Hepatocyte (in vitro differentiated cells): ENCODE data around the gene CKAP2. TPM values are rescaled to one million over a fixed set of nuclear protein-coding genes. Genes with fewer than 3 reads are reported as not detected.
A peak's percentile ranks its signal among the peaks of the same experiment; 100 is the strongest.

Experiments used
- DNase-seq: peaks from one replicate; pipeline ENCODE4 v3.0.0-alpha.2; 2016; ENCODE audit warnings: low spot score
- H2AFZ ChIP-seq: fragments of 200-600 bp; sonication (generic); 2 replicates; pipeline ENCODE4 v1.6.0; 2016; ENCODE audit warnings: antibody characterized with exemption, mild to moderate bottlenecking
- H3K27ac ChIP-seq: fragments of 200-600 bp; sonication (generic); 2 replicates; pipeline ENCODE4 v1.5.1; 2016; ENCODE audit warnings: mild to moderate bottlenecking
- H3K27me3 ChIP-seq: fragments of 200-600 bp; sonication (generic); 2 replicates; pipeline ENCODE4 v1.6.1; 2016
- H3K36me3 ChIP-seq: fragments of 200-600 bp; sonication (generic); replicated peaks from 2 replicates; pipeline ENCODE4 v1.5.1; 2016; ENCODE audit warnings: low read depth; ENCODE audit not compliant: insufficient read depth
- H3K4me1 ChIP-seq: fragments of 200-600 bp; sonication (generic); 2 replicates; pipeline ENCODE4 v1.5.1; 2016; ENCODE audit warnings: mild to moderate bottlenecking, moderate library complexity; ENCODE audit not compliant: insufficient read depth
- H3K4me2 ChIP-seq: fragments of 200-600 bp; sonication (generic); 2 replicates; pipeline ENCODE4 v1.6.0; 2016
- H3K4me3 ChIP-seq: fragments of 200-600 bp; sonication (generic); 2 replicates; pipeline ENCODE4 v1.5.1; 2016; ENCODE audit warnings: mild to moderate bottlenecking
- H3K79me2 ChIP-seq: fragments of 200-600 bp; sonication (generic); 2 replicates; pipeline ENCODE4 v1.6.0; 2017; ENCODE audit warnings: mild to moderate bottlenecking
- H3K9me2 ChIP-seq: fragments of 200-600 bp; sonication (generic); replicated peaks from 2 replicates; pipeline ENCODE4 v1.6.0; 2017; ENCODE audit warnings: mild to moderate bottlenecking; ENCODE audit not compliant: insufficient read depth
- H3K9me3 ChIP-seq: fragments of 200-600 bp; sonication (generic); 2 replicates; pipeline ENCODE4 v1.5.1; 2016; ENCODE audit warnings: low read depth, mild to moderate bottlenecking
- H4K20me1 ChIP-seq: fragments of 200-600 bp; sonication (generic); 2 replicates; pipeline ENCODE4 v1.6.0; 2016; ENCODE audit warnings: mild to moderate bottlenecking; ENCODE audit not compliant: insufficient read depth, poor library complexity, severe bottlenecking
- CTCF ChIP-seq: fragments of 200-600 bp; sonication (generic); IDR thresholded peaks from 2 replicates; pipeline ENCODE4 v1.5.1; 2016; ENCODE audit warnings: antibody characterized with exemption, mild to moderate bottlenecking; ENCODE audit not compliant: poor library complexity
- EZH2 ChIP-seq: fragments of 200-600 bp; sonication (generic); IDR thresholded peaks from 2 replicates; pipeline ENCODE4 v1.6.1; 2016; ENCODE audit warnings: antibody characterized with exemption, mild to moderate bottlenecking, borderline replicate concordance
- EZH2phosphoT487 ChIP-seq: fragments of 200-600 bp; sonication (generic); IDR thresholded peaks from one replicate; pipeline ENCODE4 v1.6.1; 2018; ENCODE audit warnings: antibody characterized with exemption, mild to moderate bottlenecking, low read depth, moderate library complexity; ENCODE audit not compliant: unreplicated experiment, severe bottlenecking
- WGBS: methylation state at CpG from one replicate; pipeline ENCODE4 v1.1.6; 2016; ENCODE audit warnings: low lambda C conversion rate; ENCODE audit errors: missing lambda C conversion rate; 5-methylcytosine and 5-hydroxymethylcytosine counted together
- polyA plus RNA-seq: library from polyadenylated mRNA; unstranded; fragments of >200 nt; fragmentation: Nextera tagmentation; extraction: Ambion mirVana; gene quantifications from 2 replicates; pipeline ENCODE4 v1.2.1, GENCODE V29; 2016
- total RNA-seq: library from RNA; depleted of rRNA; stranded (reverse); fragments of >200 nt; gene quantifications from 2 replicates; pipeline ENCODE4 v1.2.3, GENCODE V29; 2014

Gene CKAP2
- total and polyA plus RNA-seq, 2 experiments from 2014 or later: 15.3 to 20.7 TPM

- Histone ChIP-seq H3K27me3 (no peaks in the 10 kb centered on the region), H4K20me1 (peaks cover 28% of the 10 kb centered on the region), H3K4me3 (no peak overlapping the region), H3K4me2 (peak overlapping the region; percentile 73), H3K36me3 (no peaks in the 10 kb centered on the region), H3K27ac (no peak overlapping the region), H2AFZ (no peak overlapping the region), H3K9me3 (no peaks in the 10 kb centered on the region), H3K4me1 (peaks cover 14% of the 10 kb centered on the region), H3K79me2 (peaks cover 65% of the 10 kb centered on the region), H3K9me2 (no peaks in the 10 kb centered on the region)
- no peak for DNase-seq
- 81% methylated on average over 5 of the region's 5 CpGs for WGBS
- no peak for TF ChIP-seq CTCF
- TF ChIP-seq EZH2phosphoT487: no peak
- TF ChIP-seq EZH2: no peak
Measured at GRCh38 chr13:52447815-52448552, 7.3 kb upstream of the CKAP2 start.

- WGBS: 14% methylated on average over 10 of the region's 10 CpGs
- H3K79me2 ChIP-seq: peaks cover 51% of the 10 kb centered on the region
- peak overlapping the region; percentile 88 for H2AFZ ChIP-seq
Measured at GRCh38 chr13:52449331-52450011, 5.8 kb upstream of the CKAP2 start.

GRCh38 chr13:52450012-52450792 lies 5.1 kb upstream of the CKAP2 start, which contains the start of gene VPS36:
Gene VPS36, minus strand, starts transcription at chr13:52450634. Its CDS starts 40 bp downstream, at chr13:52450594.
- H2AFZ ChIP-seq: peak within 1 kb of the TSS; percentile 88
- WGBS: 1% methylated on average over 101 of the region's 105 CpGs
- H4K20me1 ChIP-seq: peaks cover 24% of the 10 kb centered on the region

More at GRCh38 chr13:52449331-52450011, 5.8 kb upstream of the CKAP2 start:
- TF ChIP-seq EZH2 (no peak), CTCF (no peak), EZH2phosphoT487 (no peak)
- H3K27ac ChIP-seq: peak overlapping the region; percentile 98
- peaks cover 24% of the 10 kb centered on the region for H4K20me1 ChIP-seq
- H3K27me3 ChIP-seq: no peaks in the 10 kb centered on the region
- H3K4me1 ChIP-seq: peaks cover 14% of the 10 kb centered on the region
- peak overlapping the region; percentile 73 for H3K4me2 ChIP-seq
- no peaks in the 10 kb centered on the region for H3K36me3 ChIP-seq
- H3K4me3 ChIP-seq: peak overlapping the region; percentile 88
- H3K9me3 ChIP-seq: no peaks in the 10 kb centered on the region
- no peaks in the 10 kb centered on the region for H3K9me2 ChIP-seq
- DNase-seq: no peak

More at GRCh38 chr13:52450012-52450792, 5.1 kb upstream of the CKAP2 start, which contains the start of gene VPS36:
- TF ChIP-seq CTCF (peak; percentile 98), EZH2phosphoT487 (no peak)
- peak; percentile 99 for DNase-seq
- H3K36me3 ChIP-seq: no peaks in the 10 kb centered on the region
- no peaks in the 10 kb centered on the region for H3K27me3 ChIP-seq
- H3K4me3 ChIP-seq: peak within 1 kb of the TSS; percentile 88
- H3K4me2 ChIP-seq: peak within 1 kb of the TSS; percentile 79
- no peaks in the 10 kb centered on the region for H3K9me3 ChIP-seq
- no peaks in the 10 kb centered on the region for H3K9me2 ChIP-seq
- peaks cover 14% of the 10 kb centered on the region for H3K4me1 ChIP-seq
- H3K79me2 ChIP-seq: peaks cover 44% of the 10 kb centered on the region
- H3K27ac ChIP-seq: peak within 1 kb of the TSS; percentile 98
